Type B pancreatic cell (in vitro differentiated cells): ENCODE results near the gene HMGN1. TPM values are rescaled to one million over a fixed set of nuclear protein-coding genes. Genes with fewer than 3 reads are reported as not detected.
A peak's percentile ranks its signal among the peaks of the same experiment; 100 is the strongest.

Experiments used
- DNase-seq: peaks from one replicate; pipeline ENCODE4 v3.0.0; 2021; ENCODE audit warnings: mixed read lengths; ENCODE audit not compliant: unreplicated experiment; ENCODE audit errors: extremely low spot score
- H3K27ac Mint-ChIP-seq: 2 replicates; pipeline ENCODE4 v1.8.0; 2021; ENCODE audit warnings: mild to moderate bottlenecking, mixed read lengths
- H3K27me3 Mint-ChIP-seq: 2 replicates; pipeline ENCODE4 v1.8.0; 2021; ENCODE audit warnings: mixed read lengths
- H3K36me3 Mint-ChIP-seq: 2 replicates; pipeline ENCODE4 v1.8.0; 2021; ENCODE audit warnings: mixed read lengths
- H3K4me1 Mint-ChIP-seq: one replicate; pipeline ENCODE4 v1.8.0; 2021; ENCODE audit warnings: mixed read lengths; ENCODE audit not compliant: unreplicated experiment
- H3K4me3 Mint-ChIP-seq: 2 replicates; pipeline ENCODE4 v1.8.0; 2021; ENCODE audit warnings: mild to moderate bottlenecking, mixed read lengths
- H3K9me3 Mint-ChIP-seq: 2 replicates; pipeline ENCODE4 v1.8.0; 2021; ENCODE audit warnings: mixed read lengths
- CTCF ChIP-seq: fragments of 200-600 bp; sonication (generic); conservative IDR thresholded peaks from 2 replicates; pipeline ENCODE4 v1.5.0; 2021; ENCODE audit warnings: antibody characterized with exemption, mild to moderate bottlenecking
- total RNA-seq: library from RNA; stranded (reverse); gene quantifications from 2 replicates; pipeline ENCODE4 v1.2.1, GENCODE V29; 2021; ENCODE audit warnings: low replicate concordance

Gene HMGN1
- total RNA-seq, 1 donor from 2014 or later: 479 TPM

- peaks cover 10% of the 10 kb centered on the region for H3K36me3 Mint-ChIP-seq
- H3K27me3 Mint-ChIP-seq: peaks cover 4% of the 10 kb centered on the region
- H3K4me3 Mint-ChIP-seq: no peak overlapping the region
- H3K27ac Mint-ChIP-seq: peak overlapping the region; percentile 72
- DNase-seq: no peak
- peaks cover 32% of the 10 kb centered on the region for H3K4me1 Mint-ChIP-seq
- no peak for TF ChIP-seq CTCF
- peaks cover 6% of the 10 kb centered on the region for H3K9me3 Mint-ChIP-seq
These were observed 30.6 kb downstream of the HMGN1 start for GRCh38 chr21:39318091-39318959.

GRCh38 chr21:39317134-39318090 is 31.5 kb downstream of the HMGN1 start:
- Mint-ChIP-seq H3K36me3 (peaks cover 10% of the 10 kb centered on the region), H3K4me3 (peak overlapping the region; percentile 56), H3K4me1 (peaks cover 32% of the 10 kb centered on the region), H3K27ac (peak overlapping the region; percentile 72), H3K9me3 (peaks cover 6% of the 10 kb centered on the region), H3K27me3 (peaks cover 4% of the 10 kb centered on the region)
- no peak for DNase-seq
- TF ChIP-seq CTCF: no peak

GRCh38 chr21:39316729-39317128 is 32.2 kb downstream of the HMGN1 start:
- H3K4me1 Mint-ChIP-seq: peaks cover 36% of the 10 kb centered on the region
- peaks cover 4% of the 10 kb centered on the region for H3K9me3 Mint-ChIP-seq
- DNase-seq: no peak
- H3K27ac Mint-ChIP-seq: peak overlapping the region; percentile 72
- peak overlapping the region; percentile 56 for H3K4me3 Mint-ChIP-seq
- peaks cover 14% of the 10 kb centered on the region for H3K36me3 Mint-ChIP-seq
- H3K27me3 Mint-ChIP-seq: peaks cover 8% of the 10 kb centered on the region
- no peak for TF ChIP-seq CTCF

- H3K9me3 Mint-ChIP-seq: no peaks in the 10 kb centered on the region
- H3K27me3 Mint-ChIP-seq: peaks cover 8% of the 10 kb centered on the region
- peak overlapping the region; percentile 18 for H3K4me3 Mint-ChIP-seq
- no peak for TF ChIP-seq CTCF
- peak overlapping the region; percentile 21 for H3K27ac Mint-ChIP-seq
- H3K36me3 Mint-ChIP-seq: peaks cover 16% of the 10 kb centered on the region
- no peak for DNase-seq
- peaks cover 38% of the 10 kb centered on the region for H3K4me1 Mint-ChIP-seq
These were observed 33.1 kb downstream of the HMGN1 start for GRCh38 chr21:39315603-39316445.
